Mucosa of rectum (tissue), 2 donors: ENCODE results near the gene ENPEP.

Experiments
- H3K27ac ChIP-seq, 2 donors: one replicate each; pipeline ENCODE4 v1.7.0; 2013; ENCODE audit warnings: inconsistent platforms in 2 of 2, low read depth in 2 of 2, low read length in 2 of 2
- H3K27me3 ChIP-seq, 2 donors: one replicate each; pipeline ENCODE4 v1.7.0; 2013; ENCODE audit warnings: low read length in 2 of 2; ENCODE audit not compliant: control insufficient read depth in 2 of 2, insufficient read depth in 2 of 2
- H3K36me3 ChIP-seq, 2 donors: one replicate each; pipeline ENCODE4 v1.7.0; 2013; ENCODE audit warnings: low read length in 2 of 2; ENCODE audit not compliant: control insufficient read depth in 2 of 2, insufficient read depth in 2 of 2
- H3K4me1 ChIP-seq, 2 donors: one replicate each; pipeline ENCODE4 v1.7.0; 2013; ENCODE audit warnings: low read length in 2 of 2, mild to moderate bottlenecking in 1 of 2; ENCODE audit not compliant: control insufficient read depth in 2 of 2, insufficient read depth in 2 of 2
- H3K4me3 ChIP-seq, 2 donors: one replicate each; pipeline ENCODE4 v1.7.0; 2013; ENCODE audit warnings: low read length in 2 of 2
- H3K9ac ChIP-seq, 2 donors: one replicate each; pipeline ENCODE4 v1.7.0; 2013; ENCODE audit warnings: low read length in 2 of 2, low read depth in 1 of 2, mild to moderate bottlenecking in 1 of 2
- H3K9me3 ChIP-seq, 2 donors: one replicate each; pipeline ENCODE4 v1.7.0; 2013; ENCODE audit warnings: low read length in 2 of 2; ENCODE audit not compliant: control insufficient read depth in 2 of 2
- donor health status: healthy.
- donor health status: Normal muscosa, but diverticular disease.

Gene ENPEP

DNA sequence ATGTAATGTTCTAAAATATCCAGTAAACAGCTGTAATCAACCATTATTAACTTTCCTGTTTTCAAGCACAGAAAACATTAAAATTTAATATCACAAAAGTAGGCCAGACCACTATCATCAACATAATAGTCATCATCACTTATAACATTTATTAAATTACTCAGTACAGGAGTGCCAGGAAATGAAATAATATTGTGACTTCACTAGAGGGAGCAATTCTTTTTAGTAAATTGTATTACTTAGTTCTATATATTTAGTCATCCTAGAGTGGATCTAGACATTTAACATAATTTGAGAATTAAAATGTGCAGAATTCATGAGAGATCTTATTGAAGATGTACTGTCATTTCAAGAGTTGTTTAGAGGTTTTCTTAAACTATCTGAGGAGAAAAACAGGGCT is 113.3 kb downstream of the ENPEP start:
- H3K27me3 ChIP-seq, result no peaks in the 10 kb centered on the region
- no peaks in the 10 kb centered on the region for H3K4me1 ChIP-seq
- no peak overlapping the region for H3K27ac ChIP-seq
- H3K4me3 ChIP-seq, result no peak overlapping the region
- H3K36me3 ChIP-seq, result no peaks in the 10 kb centered on the region
- no peaks in the 10 kb centered on the region for H3K9me3 ChIP-seq
- no peak overlapping the region for H3K9ac ChIP-seq

DNA sequence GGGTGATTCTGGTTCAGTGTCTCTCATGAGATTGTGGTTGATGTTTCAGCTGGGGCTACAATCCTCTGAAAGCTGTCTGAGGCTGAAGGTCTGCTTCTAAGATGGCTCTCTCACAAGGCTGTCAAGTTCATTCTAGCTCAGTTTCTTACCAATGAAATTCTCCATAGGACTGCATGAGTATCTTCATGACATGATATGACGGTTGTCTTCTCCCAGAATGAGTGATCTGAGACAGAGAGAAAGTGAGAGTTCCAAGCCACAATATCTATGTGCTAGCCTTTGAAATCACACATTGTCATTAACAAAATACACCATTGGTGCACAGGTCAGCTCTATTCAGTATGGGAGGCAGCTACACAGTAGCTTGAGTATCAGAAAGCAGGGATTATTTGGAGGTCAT is 119.6 kb downstream of the ENPEP start:
- H3K4me3 ChIP-seq, result no peak overlapping the region
- H3K4me1 ChIP-seq, result no peaks in the 10 kb centered on the region
- H3K27ac ChIP-seq, result no peak overlapping the region
- H3K27me3 ChIP-seq, result no peaks in the 10 kb centered on the region
- H3K9me3 ChIP-seq, result no peaks in the 10 kb centered on the region
- H3K36me3 ChIP-seq, result no peaks in the 10 kb centered on the region
- H3K9ac ChIP-seq, result no peak overlapping the region

- Histone ChIP-seq H3K9me3 (no peaks in the 10 kb centered on the region), H3K4me3 (no peak overlapping the region), H3K9ac (no peak overlapping the region), H3K27ac (no peak overlapping the region), H3K4me1 (no peaks in the 10 kb centered on the region), H3K27me3 (no peaks in the 10 kb centered on the region), H3K36me3 (no peaks in the 10 kb centered on the region)
Measured at GRCh38 chr4:110596431-110596830, 120.5 kb downstream of the ENPEP start.

- H3K27ac ChIP-seq, result no peak overlapping the region
- H3K9me3 ChIP-seq, result no peaks in the 10 kb centered on the region
- H3K4me3 ChIP-seq, result no peak overlapping the region
- no peaks in the 10 kb centered on the region for H3K27me3 ChIP-seq
- H3K36me3 ChIP-seq, result no peaks in the 10 kb centered on the region
- H3K9ac ChIP-seq, result no peak overlapping the region
- no peaks in the 10 kb centered on the region for H3K4me1 ChIP-seq
Measured at GRCh38 chr4:110597582-110597981, 121.6 kb downstream of the ENPEP start.

DNA sequence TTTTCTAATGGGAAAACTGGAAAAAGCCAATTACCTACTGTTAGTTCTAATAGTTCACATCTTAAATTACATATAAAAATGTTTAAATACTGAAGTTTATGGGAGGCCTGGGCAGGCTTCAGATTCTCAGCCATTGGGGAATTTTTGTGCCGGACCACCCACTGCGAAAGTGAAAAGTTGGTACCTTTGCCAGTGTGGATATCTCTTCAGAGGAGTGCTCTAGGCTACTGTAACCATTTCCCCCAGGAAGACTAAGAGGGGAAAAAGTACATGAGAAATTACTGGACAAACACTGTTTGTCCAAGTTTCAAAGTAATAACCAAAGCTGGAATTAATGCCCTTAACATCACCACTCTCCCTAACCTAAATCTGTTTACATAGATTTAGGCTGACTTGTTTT is 126.1 kb downstream of the ENPEP start:
- Histone ChIP-seq H3K9me3 (no peaks in the 10 kb centered on the region), H3K4me3 (no peak overlapping the region), H3K27ac (no peak overlapping the region), H3K9ac (no peak overlapping the region), H3K27me3 (no peaks in the 10 kb centered on the region), H3K36me3 (no peaks in the 10 kb centered on the region), H3K4me1 (no peaks in the 10 kb centered on the region)

DNA sequence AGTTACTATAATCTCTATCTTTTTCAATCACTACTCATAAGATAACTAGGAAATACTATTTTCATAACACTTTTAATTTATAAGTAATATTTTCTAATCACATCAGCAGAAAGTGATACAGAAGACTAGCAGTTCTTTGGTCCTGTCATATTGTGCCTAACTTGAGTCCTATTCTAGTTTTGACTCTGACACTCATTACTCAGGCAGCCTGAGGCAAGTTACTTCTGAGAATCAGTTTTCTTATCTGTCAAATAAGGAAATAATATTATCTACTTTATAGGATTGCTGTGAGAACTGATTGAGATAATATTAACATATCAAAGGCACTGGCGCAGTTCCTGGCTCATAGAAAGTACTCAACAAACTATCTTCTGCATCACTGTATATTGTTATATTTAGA is 129.1 kb downstream of the ENPEP start:
- H3K27ac ChIP-seq, result no peak overlapping the region
- H3K27me3 ChIP-seq, result peaks cover 10 to 18% of the 10 kb centered on the region in 2 donors
- no peaks in the 10 kb centered on the region for H3K36me3 ChIP-seq
- H3K9ac ChIP-seq, result no peak overlapping the region
- H3K4me3 ChIP-seq, result no peak overlapping the region
- no peaks in the 10 kb centered on the region for H3K4me1 ChIP-seq
- no peaks in the 10 kb centered on the region for H3K9me3 ChIP-seq

GRCh38 chr4:110609044-110609750 is 133.2 kb downstream of the ENPEP start:
- no peaks in the 10 kb centered on the region for H3K36me3 ChIP-seq
- H3K27me3 ChIP-seq, result peaks cover 42 to 57% of the 10 kb centered on the region in 2 donors
- H3K9ac ChIP-seq, result no peak overlapping the region
- no peaks in the 10 kb centered on the region for H3K9me3 ChIP-seq
- peaks cover 0 to 3% of the 10 kb centered on the region in 2 donors for H3K4me1 ChIP-seq
- no peak overlapping the region for H3K4me3 ChIP-seq
- no peak overlapping the region for H3K27ac ChIP-seq

DNA sequence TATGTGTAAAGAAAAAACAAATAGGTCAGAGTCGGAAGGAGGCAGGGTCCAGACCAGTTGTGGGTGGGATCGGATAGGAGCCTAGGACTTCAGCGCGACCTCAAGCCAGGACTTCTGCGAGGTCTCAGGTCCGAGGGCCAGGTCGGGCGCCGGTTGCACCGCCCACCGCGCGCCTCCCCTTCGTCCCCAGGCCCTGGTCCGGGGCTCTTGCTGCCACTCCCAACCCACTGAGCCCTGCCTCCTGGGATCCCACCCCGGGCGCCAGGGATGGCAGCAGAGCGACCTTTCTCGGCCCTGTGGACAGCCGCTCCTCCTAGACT is 134.6 kb downstream of the ENPEP start:
- Histone ChIP-seq H3K9me3 (no peaks in the 10 kb centered on the region), H3K4me3 (no peak overlapping the region), H3K27me3 (peaks cover 51 to 69% of the 10 kb centered on the region in 2 donors), H3K36me3 (no peaks in the 10 kb centered on the region), H3K9ac (no peak overlapping the region), H3K27ac (no peak overlapping the region), H3K4me1 (peaks cover 0 to 3% of the 10 kb centered on the region in 2 donors)

- no peak overlapping the region for H3K27ac ChIP-seq
- H3K4me1 ChIP-seq, result peaks cover 0 to 3% of the 10 kb centered on the region in 2 donors
- H3K9me3 ChIP-seq, result no peaks in the 10 kb centered on the region
- no peaks in the 10 kb centered on the region for H3K36me3 ChIP-seq
- H3K27me3 ChIP-seq, result peaks cover 55 to 75% of the 10 kb centered on the region in 2 donors
- H3K9ac ChIP-seq, result no peak overlapping the region
- H3K4me3 ChIP-seq, result no peak overlapping the region
Measured at GRCh38 chr4:110610940-110611831, 135.2 kb downstream of the ENPEP start.

- Histone ChIP-seq H3K27me3 (peaks cover 63 to 83% of the 10 kb centered on the region in 2 donors), H3K27ac (no peak overlapping the region), H3K4me1 (peaks cover 0 to 3% of the 10 kb centered on the region in 2 donors), H3K4me3 (no peak overlapping the region), H3K9me3 (no peaks in the 10 kb centered on the region), H3K9ac (no peak overlapping the region), H3K36me3 (no peaks in the 10 kb centered on the region)
Measured at GRCh38 chr4:110611968-110612447, 136.1 kb downstream of the ENPEP start.
